GM08714 (cell line): ENCODE results near the gene PPFIA1.

Experiments used
- H3K4me3 ChIP-seq: fragments of 200-500 bp; sonication (Bioruptor generic); 2 replicates; pipeline ENCODE4 v1.5.1; 2014; ENCODE audit warnings: mild to moderate bottlenecking, low read length, inconsistent platforms
- ZNF274 ChIP-seq: IDR thresholded peaks from 2 replicates; pipeline ENCODE4 v1.6.1; 2012; ENCODE audit warnings: mild to moderate bottlenecking, low read depth, low read length

PPFIA1 gene

DNA sequence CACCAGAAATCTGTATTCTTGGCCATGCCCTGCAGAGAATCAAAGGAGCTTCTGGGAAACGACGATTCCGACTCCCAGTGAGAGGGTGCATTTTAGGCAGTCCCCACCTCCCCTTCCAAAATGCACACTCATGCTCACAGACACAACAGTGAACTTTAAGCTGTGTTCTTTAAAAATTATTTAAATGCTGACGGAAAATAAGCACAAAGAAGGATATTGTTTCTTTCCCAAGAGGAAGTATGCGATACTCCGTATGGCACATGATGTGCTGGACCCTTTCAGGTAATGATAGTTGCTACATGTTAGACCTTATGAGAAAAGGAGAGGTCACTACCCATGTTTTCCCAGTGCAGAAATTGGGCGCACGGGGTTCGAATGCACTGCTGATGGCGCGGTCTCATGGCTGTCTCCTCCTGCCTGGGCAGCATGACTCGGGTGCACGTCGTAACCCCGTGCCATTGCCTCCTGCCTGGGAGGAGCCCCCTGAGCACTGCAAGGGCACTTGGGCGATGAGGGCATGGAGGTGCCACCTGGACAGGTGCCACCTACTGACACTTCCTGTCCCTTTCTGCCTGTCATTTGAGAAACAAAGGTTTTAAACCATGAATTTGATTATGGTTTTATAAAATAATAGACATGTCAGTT lies 64.0 kb downstream of the PPFIA1 start:
- no peak for TF ChIP-seq ZNF274
- H3K4me3 ChIP-seq = no peak overlapping the region

DNA sequence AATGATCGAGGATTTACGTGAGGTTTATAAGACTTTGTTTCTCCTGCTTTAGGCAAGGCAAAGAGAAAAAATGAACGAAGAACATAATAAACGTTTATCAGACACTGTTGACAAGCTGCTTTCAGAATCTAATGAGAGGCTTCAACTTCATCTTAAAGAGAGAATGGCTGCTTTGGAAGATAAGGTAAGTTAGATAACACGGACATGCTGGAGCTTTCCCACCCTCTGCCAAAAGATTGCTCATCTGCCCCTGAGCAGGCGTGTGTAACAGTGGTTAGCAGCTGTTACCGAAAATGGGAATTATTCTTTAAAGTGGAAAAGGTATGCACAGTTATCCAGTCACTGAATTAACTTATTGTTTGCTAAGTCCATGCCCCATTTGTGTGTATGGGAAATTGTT lies 65.0 kb downstream of the PPFIA1 start:
- no peak for TF ChIP-seq ZNF274
- H3K4me3 ChIP-seq = no peak overlapping the region

- TF ChIP-seq ZNF274 = no peak
- no peak overlapping the region for H3K4me3 ChIP-seq
Measured at GRCh38 chr11:70338594-70338993, 68.1 kb downstream of the PPFIA1 start.

DNA sequence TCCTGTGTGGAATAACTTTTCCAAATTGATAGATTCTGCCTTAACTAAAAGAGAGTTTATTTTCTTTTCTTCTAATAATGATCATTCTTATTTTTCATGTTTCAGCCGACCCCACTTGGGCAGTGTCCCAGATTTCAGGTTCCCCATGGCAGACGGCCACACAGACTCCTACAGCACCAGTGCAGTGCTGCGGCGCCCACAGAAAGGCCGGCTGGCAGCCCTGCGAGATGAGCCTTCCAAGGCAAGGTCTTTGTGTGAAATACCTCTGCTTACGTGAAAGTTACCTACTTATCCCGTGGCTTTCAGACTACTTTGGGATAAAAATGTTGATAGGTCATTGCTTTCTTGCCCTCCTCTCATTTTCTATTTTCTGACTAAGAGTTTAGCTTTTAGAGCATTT lies 68.6 kb downstream of the PPFIA1 start:
- TF ChIP-seq ZNF274 = no peak
- no peak overlapping the region for H3K4me3 ChIP-seq

DNA sequence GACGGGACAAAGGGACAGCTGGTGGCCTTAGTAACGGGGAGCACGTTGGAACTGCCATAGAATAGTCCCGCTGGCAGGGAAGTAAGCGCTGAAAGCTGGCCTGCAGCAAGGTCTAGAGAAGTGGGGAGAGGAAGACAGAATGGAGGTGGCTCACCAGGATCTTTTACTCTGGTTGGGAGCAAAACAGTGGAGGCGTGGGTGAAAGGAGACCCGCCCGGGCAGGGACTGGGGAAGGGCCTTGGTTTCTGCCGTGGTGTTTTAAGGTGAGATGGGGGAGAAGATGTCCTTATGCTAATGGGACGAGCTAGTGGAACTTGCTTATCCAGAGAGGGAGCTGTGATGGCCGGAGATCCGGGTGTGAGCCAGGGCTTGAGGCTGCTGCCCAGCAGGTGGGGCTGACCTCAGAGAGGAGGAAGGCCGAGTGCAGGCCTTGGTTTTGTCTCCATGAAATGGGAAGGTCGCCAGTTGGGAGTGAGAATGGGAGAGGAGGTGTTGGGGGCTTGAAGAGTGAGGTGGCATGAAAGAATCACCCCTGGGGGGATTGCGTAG lies 71.5 kb downstream of the PPFIA1 start:
- no peak overlapping the region for H3K4me3 ChIP-seq
- no peak for TF ChIP-seq ZNF274

- H3K4me3 ChIP-seq = no peak overlapping the region
- TF ChIP-seq ZNF274 = no peak
Measured at GRCh38 chr11:70343636-70344035, 73.1 kb downstream of the PPFIA1 start.

DNA sequence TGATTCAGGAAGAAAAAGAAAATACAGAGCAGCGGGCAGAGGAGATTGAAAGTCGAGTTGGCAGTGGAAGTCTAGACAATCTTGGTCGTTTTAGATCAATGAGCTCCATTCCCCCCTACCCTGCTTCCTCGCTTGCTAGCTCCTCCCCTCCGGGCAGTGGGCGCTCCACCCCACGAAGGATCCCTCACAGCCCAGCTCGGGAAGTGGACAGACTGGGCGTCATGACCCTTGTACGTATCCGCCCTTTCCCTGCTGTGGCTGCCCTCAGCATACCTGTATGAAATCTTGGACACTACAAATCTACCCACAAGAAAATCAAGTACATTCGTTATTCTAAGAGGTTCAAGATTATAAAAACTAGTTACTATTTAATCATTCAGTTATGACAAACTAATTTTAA lies 77.7 kb downstream of the PPFIA1 start:
- H3K4me3 ChIP-seq = no peak overlapping the region
- TF ChIP-seq ZNF274 = no peak

GRCh38 chr11:70348608-70349007 lies 78.1 kb downstream of the PPFIA1 start:
- H3K4me3 ChIP-seq = no peak overlapping the region
- no peak for TF ChIP-seq ZNF274

DNA sequence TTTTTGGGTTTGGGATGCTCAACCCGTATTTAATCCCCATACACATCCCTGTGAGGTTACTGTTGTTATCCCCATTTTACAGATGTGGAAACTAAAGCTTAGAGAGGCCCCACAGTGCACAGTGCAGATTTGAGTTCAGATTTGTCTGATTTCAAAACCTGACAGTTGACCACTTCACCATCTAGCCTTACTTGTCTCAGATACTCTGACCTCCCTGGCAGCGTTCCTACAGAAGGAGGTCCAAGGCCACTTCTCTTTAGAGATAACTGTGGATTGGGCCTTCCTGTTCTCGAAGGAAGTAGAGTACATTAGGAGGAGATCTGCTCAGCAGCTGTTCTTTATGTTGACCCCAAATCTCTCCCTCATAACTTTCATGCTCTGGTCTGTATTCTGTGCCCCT lies 81.2 kb downstream of the PPFIA1 start:
- no peak for TF ChIP-seq ZNF274
- no peak overlapping the region for H3K4me3 ChIP-seq

DNA sequence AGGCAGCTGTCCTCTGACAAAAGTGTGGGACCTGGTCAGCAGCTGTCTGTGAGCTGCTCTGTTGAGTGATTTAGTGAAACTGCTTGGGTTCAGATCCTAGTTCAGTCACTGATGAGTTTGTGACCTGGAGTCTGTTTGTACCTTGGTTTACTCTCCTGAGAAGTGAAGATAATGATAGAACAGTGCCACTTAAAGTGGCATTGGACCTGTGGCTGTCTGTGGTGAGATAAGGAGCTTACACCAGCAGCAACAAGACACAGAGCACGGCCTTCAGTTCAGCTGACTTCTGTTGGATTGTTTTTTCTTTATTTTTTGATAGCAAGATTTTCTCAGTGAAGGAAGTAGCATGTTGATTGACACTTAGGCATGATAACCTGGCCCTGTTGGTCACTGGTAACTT lies 81.6 kb downstream of the PPFIA1 start:
- H3K4me3 ChIP-seq = no peak overlapping the region
- TF ChIP-seq ZNF274 = no peak

- H3K4me3 ChIP-seq = no peak overlapping the region
- TF ChIP-seq ZNF274 = no peak
Measured at GRCh38 chr11:70352601-70353000, 82.1 kb downstream of the PPFIA1 start.

DNA sequence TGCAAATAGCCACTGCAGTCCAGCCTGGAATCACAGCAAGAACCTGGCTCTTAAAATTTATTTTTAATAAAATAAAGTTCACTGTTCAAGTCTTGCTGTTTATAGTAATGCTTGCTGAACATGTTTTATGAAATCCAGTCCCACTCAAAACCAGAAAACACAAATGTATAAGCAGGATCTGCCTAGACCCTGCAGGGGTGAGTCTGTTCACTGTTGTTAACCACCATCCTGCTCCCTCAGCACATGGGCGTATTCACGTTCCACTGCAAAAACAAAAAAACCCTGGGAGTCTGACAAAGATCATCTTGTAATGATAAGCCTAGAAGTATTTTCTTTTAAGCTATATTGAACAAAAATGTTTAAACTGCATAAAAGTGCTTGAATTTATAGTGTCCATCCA lies 82.8 kb downstream of the PPFIA1 start:
- H3K4me3 ChIP-seq = no peak overlapping the region
- no peak for TF ChIP-seq ZNF274

DNA sequence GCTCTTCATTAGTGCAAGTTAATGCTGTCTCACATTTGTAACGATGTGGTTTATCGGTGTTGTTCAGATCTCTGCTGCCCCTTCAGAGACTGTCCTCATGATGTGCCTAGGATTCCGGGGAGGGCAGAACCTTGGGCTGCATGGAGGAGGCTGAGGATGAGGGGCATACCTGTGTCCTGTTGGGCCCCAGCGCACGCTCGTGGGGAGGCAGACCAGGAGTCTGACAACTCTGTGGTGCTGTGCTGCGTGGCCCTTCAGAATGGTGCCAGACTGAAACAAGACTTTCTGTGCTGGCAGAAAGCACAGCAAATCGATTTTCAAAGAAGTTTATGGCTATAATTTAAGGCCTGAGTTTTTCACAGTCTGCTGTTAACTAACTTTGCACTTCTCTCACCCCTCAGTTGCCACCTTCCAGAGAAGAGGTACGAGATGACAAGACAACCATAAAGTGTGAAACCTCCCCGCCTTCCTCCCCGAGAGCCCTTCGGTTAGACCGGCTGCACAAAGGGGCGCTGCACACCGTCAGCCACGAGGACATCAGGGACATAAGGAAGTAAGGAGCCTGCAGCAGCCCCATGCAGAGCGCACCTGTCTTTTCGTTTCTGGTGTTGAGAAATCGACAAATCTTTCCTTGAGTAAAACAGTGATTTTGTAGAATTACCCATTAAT lies 83.5 kb downstream of the PPFIA1 start:
- no peak for TF ChIP-seq ZNF274
- H3K4me3 ChIP-seq = no peak overlapping the region

DNA sequence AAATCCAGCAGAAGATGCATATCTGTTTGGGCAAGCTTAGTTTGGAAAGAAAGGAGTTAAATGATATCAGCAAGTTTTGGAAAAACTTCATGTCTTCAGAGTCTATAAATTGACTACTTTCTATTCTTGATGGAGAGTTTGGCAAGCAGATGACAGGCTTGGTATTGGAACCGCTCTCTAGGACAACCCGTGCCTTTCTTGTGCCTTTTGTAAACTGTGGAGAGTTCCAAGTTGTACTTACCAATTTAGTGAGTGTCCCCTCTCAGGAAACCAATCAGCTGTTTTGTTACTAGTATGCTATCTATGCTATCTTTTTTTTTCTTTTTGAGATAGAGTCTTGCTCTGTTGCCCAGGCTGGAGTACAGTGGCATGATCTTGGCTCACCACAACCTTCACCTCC lies 84.1 kb downstream of the PPFIA1 start:
- H3K4me3 ChIP-seq = no peak overlapping the region
- TF ChIP-seq ZNF274 = no peak

- no peak overlapping the region for H3K4me3 ChIP-seq
- no peak for TF ChIP-seq ZNF274
Measured at GRCh38 chr11:70358753-70359152, 88.3 kb downstream of the PPFIA1 start.
